ENCODE results near the gene FAAP20.
A peak's percentile ranks its signal among the peaks of the same experiment; 100 is the strongest.

FAAP20 gene

DNA sequence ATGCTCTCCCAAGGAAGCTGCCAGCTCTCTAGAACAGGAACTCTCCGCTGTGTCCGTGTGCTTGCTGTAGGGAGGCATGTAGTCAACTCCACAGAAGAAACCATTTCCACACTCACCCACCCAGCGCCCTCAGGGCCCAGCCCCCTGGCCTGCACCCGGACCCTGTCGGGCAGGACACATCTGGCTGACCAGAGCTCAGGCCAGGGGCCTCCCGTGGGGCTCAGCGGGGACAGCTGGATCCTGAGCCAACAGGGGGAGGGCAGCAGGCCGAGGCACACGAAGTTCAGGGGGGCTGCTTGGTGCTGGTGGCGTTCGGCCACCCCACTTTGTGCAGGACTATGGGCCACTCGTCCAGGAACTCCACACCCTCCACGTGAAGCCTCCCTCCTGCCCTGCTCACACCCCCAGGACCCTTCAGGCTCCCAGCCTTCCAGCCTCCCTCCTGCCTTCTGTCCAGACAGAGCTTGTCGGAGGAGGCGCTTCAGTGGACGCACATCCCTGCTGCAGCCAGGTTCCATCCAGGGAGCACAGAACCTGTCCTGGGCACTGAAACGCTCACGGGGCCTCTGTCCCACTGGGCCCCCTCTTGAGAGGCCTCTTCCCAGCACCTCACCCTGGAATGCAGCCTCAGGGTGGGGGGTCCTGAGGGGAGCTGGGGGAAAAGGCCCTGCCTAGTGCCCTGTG, 15.0 kb upstream of the FAAP20 start:
- no peak for DNase-seq

GRCh38 chr1:2208309-2209239, 14.0 kb upstream of the FAAP20 start:
- DNase-seq, result no peak

GRCh38 chr1:2206813-2207487, 12.4 kb upstream of the FAAP20 start:
- DNase-seq, result no peak

DNA sequence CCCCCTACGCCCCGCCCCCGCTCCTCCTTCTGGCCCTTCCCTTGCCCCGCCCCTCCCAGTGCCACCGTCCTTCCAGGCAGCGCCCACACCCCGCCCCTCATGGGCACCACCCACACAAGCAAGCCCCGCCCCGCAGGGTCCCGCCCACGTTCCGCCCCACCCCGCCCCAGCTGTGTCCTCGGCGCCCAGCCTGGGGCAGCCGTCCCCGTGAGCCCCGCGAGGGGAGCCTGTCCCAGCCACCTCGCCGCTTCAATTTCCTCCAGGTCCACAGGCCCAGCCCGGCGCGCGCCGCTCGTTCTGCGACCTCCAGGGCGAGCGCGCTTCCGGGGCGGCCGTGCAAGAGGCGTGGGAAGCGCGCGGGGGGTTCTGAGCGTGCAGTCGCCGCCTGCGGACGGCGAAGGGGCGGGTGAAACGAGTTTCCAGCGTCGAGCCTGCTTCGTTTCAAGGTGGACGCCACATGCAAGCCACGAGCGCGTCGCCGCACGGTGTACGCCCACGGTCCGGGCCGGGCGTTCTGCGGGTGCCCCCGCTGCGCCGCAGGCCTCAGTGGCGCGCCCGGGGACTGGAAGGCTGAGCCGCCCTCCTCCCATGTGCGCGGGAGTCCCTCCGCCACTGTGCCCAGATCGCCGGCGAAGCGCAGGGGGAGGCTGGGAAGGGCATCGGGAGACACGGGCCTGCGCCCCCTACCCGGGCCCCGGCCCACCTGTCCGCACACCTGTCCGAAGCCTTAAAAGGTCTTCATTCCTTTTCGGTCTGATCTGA, 10.8 kb upstream of the FAAP20 start:
- peak; percentile 72 for DNase-seq

DNA sequence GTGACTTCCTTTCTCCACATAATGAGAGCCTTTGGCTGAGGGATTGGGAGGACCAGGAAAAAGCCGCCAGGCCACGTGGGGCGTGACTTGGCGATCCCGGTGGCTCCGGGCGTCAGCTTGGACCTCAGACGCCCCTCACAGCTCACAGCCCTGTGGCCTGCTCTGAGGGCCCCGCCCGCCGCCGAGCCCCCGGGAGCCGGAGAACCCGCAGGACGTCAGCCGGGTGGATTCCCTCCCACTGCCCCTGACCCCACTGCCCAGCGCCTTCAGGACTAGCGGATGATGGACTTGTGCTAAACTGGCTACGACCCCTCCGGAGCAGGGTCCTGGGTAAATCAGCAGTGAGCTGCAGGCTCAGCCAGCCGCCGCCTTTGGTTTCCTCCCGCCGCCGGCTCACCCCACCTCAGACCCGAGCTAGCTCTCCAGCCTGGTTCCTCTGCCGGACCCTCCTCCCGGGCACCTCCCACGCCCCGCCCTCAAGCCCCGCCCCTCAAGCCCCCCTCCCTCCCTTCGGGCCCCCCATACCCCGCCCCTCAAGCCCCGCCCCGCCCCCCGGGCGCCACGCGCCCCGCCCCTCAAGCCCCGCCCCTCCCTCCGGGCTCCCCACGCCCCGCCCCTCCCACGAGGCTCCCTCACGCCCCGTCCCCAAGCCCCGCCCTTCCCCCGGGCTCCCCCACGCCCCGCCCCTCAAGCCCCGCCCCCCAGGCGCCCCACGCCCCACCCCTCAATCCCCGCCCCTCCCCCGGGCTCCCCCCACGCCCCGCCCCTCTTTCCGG, 10.0 kb upstream of the FAAP20 start:
- DNase-seq, result peak; percentile 20

- DNase-seq, result no peak
These were observed 9.3 kb upstream of the FAAP20 start for GRCh38 chr1:2203671-2204414.

GRCh38 chr1:2202843-2203601, 8.4 kb upstream of the FAAP20 start:
- no peak for DNase-seq

GRCh38 chr1:2202008-2202575, 7.5 kb upstream of the FAAP20 start:
- DNase-seq, result no peak

GRCh38 chr1:2201062-2201461, 6.5 kb upstream of the FAAP20 start:
- no peak for DNase-seq

- no peak for DNase-seq
These were observed 5.9 kb upstream of the FAAP20 start for GRCh38 chr1:2200308-2200943.

DNA sequence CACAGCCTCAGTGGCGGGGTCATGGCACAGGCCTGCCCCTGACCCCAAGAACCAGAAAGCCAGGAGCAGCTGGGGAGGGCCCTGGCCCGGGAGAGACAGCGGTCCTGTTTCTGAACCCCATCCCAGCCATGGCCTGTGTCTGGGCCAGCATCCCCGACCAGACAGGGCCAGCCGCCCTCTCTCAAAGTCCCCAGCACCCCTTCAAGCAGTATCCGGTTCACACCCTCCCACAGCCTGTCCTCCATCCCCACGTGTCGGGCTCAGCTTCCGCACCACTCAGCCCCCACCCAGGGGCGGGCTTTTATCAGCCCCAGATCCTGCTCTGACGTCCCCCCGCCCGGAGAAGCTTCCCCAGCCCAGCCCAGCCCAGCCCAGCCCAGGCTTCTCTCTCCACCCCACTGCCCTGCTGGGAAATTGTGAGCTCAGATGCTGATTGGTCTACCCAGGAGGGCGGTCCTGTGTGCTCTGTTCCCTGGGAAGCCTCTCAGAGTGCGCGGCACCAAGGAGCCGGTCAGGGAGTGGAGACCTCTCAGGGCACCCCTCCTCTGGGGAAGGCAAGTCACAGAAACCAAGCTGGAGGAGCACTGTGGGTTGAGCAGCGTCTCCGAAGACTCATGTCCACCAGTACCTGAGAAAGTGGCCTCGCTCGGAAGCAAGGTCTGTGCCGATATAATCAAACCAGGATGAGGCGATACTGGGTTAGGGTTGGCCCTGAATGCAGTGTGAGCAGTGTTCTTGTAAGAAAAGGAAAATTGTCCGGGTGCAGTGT, 4.7 kb upstream of the FAAP20 start:
- DNase-seq, result peak; percentile 60

GRCh38 chr1:2198571-2198970, 4.0 kb upstream of the FAAP20 start:
- DNase-seq, result no peak

- no peak for DNase-seq
These were observed 3.2 kb upstream of the FAAP20 start for GRCh38 chr1:2197707-2198165.

GRCh38 chr1:2196901-2197638, 2.5 kb upstream of the FAAP20 start:
- DNase-seq, result no peak

DNA sequence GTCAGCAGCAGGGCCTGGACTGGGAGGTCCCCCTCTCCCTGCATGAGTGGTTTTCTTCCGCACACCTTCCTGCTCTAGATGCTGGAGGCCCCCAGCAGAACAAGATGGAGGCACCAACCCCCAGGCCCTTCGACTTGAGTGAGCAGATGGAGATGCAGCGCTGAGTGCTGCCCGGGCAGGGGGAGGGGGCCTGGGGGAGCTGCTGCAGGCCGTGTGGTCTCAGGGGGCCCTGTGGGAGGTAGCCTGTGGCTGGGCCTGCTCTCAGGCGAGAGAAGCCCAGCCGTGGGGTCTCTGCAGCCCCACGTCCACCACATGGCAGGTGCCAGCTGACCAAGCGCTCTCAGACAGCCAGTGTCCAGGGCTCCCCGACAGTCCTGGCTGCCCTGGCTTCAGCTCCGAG, 1.2 kb upstream of the FAAP20 start:
- DNase-seq, result no peak

GRCh38 chr1:2194898-2195673, 514 bp upstream of the FAAP20 start:
- peak; percentile 63 for DNase-seq
